Gastrocnemius medialis (tissue), 4 donors: Measurements from ENCODE around the gene PAX6. TPM values are rescaled to one million over a fixed set of nuclear protein-coding genes. Genes with fewer than 3 reads are reported as not detected.
"Not testable (repeated sequence)": the region's sequence is repeated elsewhere in the genome, so short reads cannot be mapped to it uniquely, and the experiment has no call there.

Experiments
- ATAC-seq, 2 donors: fragments of 150-250 bp; one replicate each; pipeline ENCODE4 v1.9.1; 2016
- DNase-seq, 2 donors: peaks; one replicate each; pipeline ENCODE4 v3.0.0-alpha.2; 2019
- H3K27ac ChIP-seq, 4 donors: fragments of 200-600 bp; sonication (generic); 1 replicate in 1 of 4; 2 replicates in 3 of 4; pipeline ENCODE4 v1.5.1; 2016 to 2018; ENCODE audit warnings: mild to moderate bottlenecking in 2 of 4, moderate library complexity in 1 of 4
- H3K27me3 ChIP-seq, 3 donors: fragments of 200-600 bp; sonication (generic) in 2 of 3; 1 replicate in 1 of 3; 2 replicates in 2 of 3; pipeline versions ENCODE4 v1.5.1 to v1.6.0; 2016 to 2019; ENCODE audit warnings: mild to moderate bottlenecking in 1 of 3, moderate library complexity in 1 of 3
- H3K36me3 ChIP-seq, 2 donors: fragments of 200-600 bp; sonication (generic) in 1 of 2; one replicate each; pipeline ENCODE4 v1.5.1; 2017 to 2018
- H3K4me1 ChIP-seq, 2 donors: fragments of 200-600 bp; sonication (generic) in 1 of 2; one replicate each; pipeline ENCODE4 v1.5.1; 2016 to 2017; ENCODE audit warnings: mild to moderate bottlenecking in 2 of 2
- H3K4me3 ChIP-seq, 4 donors: fragments of 200-600 bp; sonication (generic) in 3 of 4; 1 replicate in 1 of 4; 2 replicates in 3 of 4; pipeline ENCODE4 v1.5.1; 2016 to 2019; ENCODE audit warnings: mild to moderate bottlenecking in 2 of 4
- H3K9me3 ChIP-seq, 3 donors: fragments of 200-600 bp; sonication (generic) in 2 of 3; 1 replicate in 1 of 3; 2 replicates in 2 of 3; pipeline ENCODE4 v1.5.1; 2016 to 2019
- CTCF ChIP-seq, 5 experiments: fragments of 450-650 bp in 3 of 5; fragments of 200-600 bp in 2 of 5; sonication (generic) in 2 of 5; IDR thresholded peaks in 4 of 5; conservative IDR thresholded peaks in 1 of 5; 1 replicate in 4 of 5; 2 replicates in 1 of 5; pipeline ENCODE4 v1.5.1; 2016 to 2019; ENCODE audit warnings: antibody characterized with exemption in 5 of 5, mild to moderate bottlenecking in 3 of 5, moderate library complexity in 3 of 5
- POLR2A ChIP-seq, 2 donors: fragments of 450-650 bp; IDR thresholded peaks; one replicate each; pipeline ENCODE4 v1.6.1; 2017; ENCODE audit warnings: antibody characterized with exemption in 2 of 2, mild to moderate bottlenecking in 2 of 2, moderate library complexity in 2 of 2
- in situ Hi-C, 4 donors: fragments of 200-750 bp; cut with MboI; loops; one replicate each; pipeline versions ENCODE4 v1.15.0 to v1.8.0; 2017; ENCODE audit warnings: low sequenced_read_pairs in 4 of 4
- intact Hi-C: fragments of 100-400 bp; cut with DNase I; formaldehyde crosslinking; loops from one replicate; pipeline ENCODE4 v1.15.1; 2023; ENCODE audit warnings: low total_unique reads
- total RNA-seq, 4 donors: library from RNA; depleted of rRNA; stranded (reverse); fragments of >200 nt; gene quantifications; one replicate each; pipeline versions ENCODE4 v1.1.0 to v1.2.3, GENCODE V29; 2016

PAX6 gene
- total RNA-seq, 4 donors from 2014 or later, result not detected

- Histone ChIP-seq H3K27ac (no peak overlapping the region), H3K4me1 (no peaks in the 10 kb centered on the region), H3K4me3 (no peak overlapping the region), H3K9me3 (no peaks in the 10 kb centered on the region), H3K36me3 (no peaks in the 10 kb centered on the region), H3K27me3 (no peaks in the 10 kb centered on the region)
- in situ Hi-C loops (loop anchor here in 1 of 4 donors (25.0 kb wide), 1 partner anchor 110 kb away; no protein-coding TSS in a partner anchor), intact Hi-C loops (no loop called here)
- no peak for TF ChIP-seq POLR2A (IDR thresholded peaks at IDR 0.05)
- no peak for TF ChIP-seq CTCF (IDR thresholded peaks at IDR 0.05 in 4 of 5, conservative IDR thresholded peaks at IDR 0.05 in 1 of 5)
- ATAC-seq (no peak), DNase-seq (no peak)
Observed at GRCh38 chr11:31747581-31747980, 63.5 kb downstream of the PAX6 start.

DNA sequence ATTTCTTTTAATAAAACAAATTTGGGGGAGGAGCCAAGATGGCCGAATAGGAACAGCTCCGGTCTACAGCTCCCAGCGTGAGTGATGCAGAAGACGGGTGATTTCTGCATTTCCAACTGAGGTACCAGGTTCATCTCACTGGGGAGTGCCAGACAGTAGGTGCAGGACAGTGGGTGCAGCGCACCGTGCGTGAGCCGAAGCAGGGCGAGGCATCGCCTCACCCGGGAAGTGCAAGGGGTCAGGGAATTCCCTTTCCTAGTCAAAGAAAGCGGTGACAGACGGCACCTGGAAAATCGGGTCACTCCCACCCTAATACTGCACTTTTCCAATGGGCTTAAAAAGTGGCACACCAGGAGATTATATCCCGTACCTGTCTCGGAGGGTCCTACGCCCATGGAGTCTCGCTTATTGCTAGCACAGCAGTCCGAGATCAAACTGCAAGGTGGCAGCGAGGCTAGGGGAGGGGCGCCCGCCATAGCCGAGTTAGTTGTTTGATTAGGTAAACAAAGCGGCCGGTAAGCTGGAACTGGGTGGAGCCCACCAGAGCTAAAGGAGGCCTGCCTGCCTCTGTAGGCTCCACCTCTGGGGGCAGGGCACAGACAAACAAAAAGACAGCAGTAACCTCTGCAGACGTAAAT, 70.3 kb downstream of the PAX6 start:
- H3K27me3 ChIP-seq, intact Hi-C loops, H3K36me3 ChIP-seq, ATAC-seq, H3K4me1 ChIP-seq, H3K27ac ChIP-seq, H3K4me3 ChIP-seq, DNase-seq, H3K9me3 ChIP-seq: not testable (repeated sequence)
- in situ Hi-C loops, result loop anchor here in 1 of 4 donors (25.0 kb wide), 1 partner anchor 104 kb away; no protein-coding TSS in a partner anchor

DNA sequence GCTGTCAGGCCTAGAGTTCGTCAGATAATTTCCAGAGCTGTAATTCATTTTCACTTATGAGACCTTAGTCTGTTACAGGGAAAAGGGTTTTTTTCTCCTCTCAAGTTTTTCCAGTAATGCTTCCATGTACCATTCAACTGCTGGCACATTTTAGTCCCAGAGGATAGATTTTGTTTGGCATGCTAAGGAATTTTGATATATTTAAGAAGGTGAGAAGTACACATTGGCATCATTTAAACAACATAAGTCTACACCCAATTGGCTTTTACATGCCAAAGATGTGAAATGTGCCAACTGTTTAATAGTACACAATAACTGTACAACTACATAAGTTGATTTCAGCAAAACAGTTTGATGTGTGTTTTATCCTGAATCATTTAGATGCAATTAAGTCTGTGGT, 71.0 kb downstream of the PAX6 start:
- no peak overlapping the region for H3K4me3 ChIP-seq
- no peaks in the 10 kb centered on the region for H3K36me3 ChIP-seq
- ATAC-seq, result no peak
- intact Hi-C loops, result no loop called here
- DNase-seq, result no peak
- H3K27ac ChIP-seq, result no peak overlapping the region
- in situ Hi-C loops, result loop anchor here in 1 of 4 donors (25.0 kb wide), 1 partner anchor 103 kb away; no protein-coding TSS in a partner anchor
- no peaks in the 10 kb centered on the region for H3K27me3 ChIP-seq
- H3K4me1 ChIP-seq, result no peaks in the 10 kb centered on the region
- H3K9me3 ChIP-seq, result no peaks in the 10 kb centered on the region
- no peak for TF ChIP-seq CTCF (IDR thresholded peaks at IDR 0.05 in 4 of 5, conservative IDR thresholded peaks at IDR 0.05 in 1 of 5)
- no peak for TF ChIP-seq POLR2A (IDR thresholded peaks at IDR 0.05)
